ENCODE measurements around the gene MRPS33. TPM values are rescaled to one million over a fixed set of nuclear protein-coding genes. Genes with fewer than 3 reads are reported as not detected.

Gene MRPS33
- total RNA-seq, 1 experiment from 2014 or later, result 57.1 TPM

GRCh38 chr7:141014125-141014523 lies 628 bp downstream of the MRPS33 start:
- Histone ChIP-seq H3K9me2 (replicated peaks; ENCODE audit: low read length) (no peaks in the 10 kb centered on the region), H3K4me3 (ENCODE audit: low read length) (peak overlapping the region; percentile 79), H3K27me3 (ENCODE audit: low read length) (peaks cover 13% of the 10 kb centered on the region; the same call in 1 of the 2 replicates), H2AFZ (ENCODE audit: low read length) (peak overlapping the region; percentile 100), H3K9me3 (ENCODE audit: low read length) (no peaks in the 10 kb centered on the region), H4K20me1 (ENCODE audit: low read length) (no peaks in the 10 kb centered on the region), H3K79me2 (ENCODE audit: low read length) (peaks cover 28% of the 10 kb centered on the region), H3K27ac (ENCODE audit: low read length) (peak overlapping the region; percentile 43), H3K9ac (ENCODE audit: low read length) (peak overlapping the region; percentile 76), H3K36me3 (ENCODE audit: low read depth, low read length) (no peaks in the 10 kb centered on the region; the same call in 1 of the 2 replicates), H3F3A (ENCODE audit: low read length, unreplicated experiment) (peaks cover 7% of the 10 kb centered on the region), H3K4me1 (ENCODE audit: insufficient read depth, low read length) (peaks cover 16% of the 10 kb centered on the region), H3K4me2 (ENCODE audit: low read length) (peak overlapping the region; percentile 93)
- ChIA-PET CTCF (interaction anchor here (0.6 kb wide), 1 partner anchor 361 kb away, joined by 3 read pairs; no protein-coding TSS in a partner anchor), POLR2A (ENCODE audit: unreplicated experiment) (interaction anchor here (0.6 to 0.7 kb wide), 2 partner anchors 9 to 30 kb away, joined by 3 to 4 read pairs; no protein-coding TSS in a partner anchor)
- ATAC-seq (peak; percentile 5), DNase-seq (no peak)
- intact Hi-C loops (cut with micrococcal nuclease), result loop anchor here (1.0 to 5.0 kb wide), 3 partner anchors 90 to 519 kb away; partner anchors contain the start of gene BRAF
- TF ChIP-seq CTCF (conservative IDR thresholded peaks at IDR 0.05; ENCODE audit: low read depth, low read length) (no peak), EZH2phosphoT487 (IDR thresholded peaks at IDR 0.05; ENCODE audit: borderline replicate concordance, low read length) (no peak), EZH2 (IDR thresholded peaks at IDR 0.05; ENCODE audit: low read length, unreplicated experiment) (no peak)
- no TSS peak for BruUV-seq (replicated peaks)

GRCh38 chr7:141013345-141013715 lies 1.4 kb downstream of the MRPS33 start:
- no peaks in the 10 kb centered on the region for H3K9me2 ChIP-seq (replicated peaks; ENCODE audit: low read length)
- peaks cover 7% of the 10 kb centered on the region for H3F3A ChIP-seq (ENCODE audit: low read length, unreplicated experiment)
- ChIA-PET CTCF (interaction anchor here (0.6 to 1.2 kb wide), 3 partner anchors 39 to 352 kb away, joined by 3 to 6 read pairs (median 3); no protein-coding TSS in a partner anchor), POLR2A (ENCODE audit: unreplicated experiment) (no interaction called here)
- TF ChIP-seq CTCF (conservative IDR thresholded peaks at IDR 0.05; ENCODE audit: low read depth, low read length) (no peak), EZH2phosphoT487 (IDR thresholded peaks at IDR 0.05; ENCODE audit: borderline replicate concordance, low read length) (no peak), EZH2 (IDR thresholded peaks at IDR 0.05; ENCODE audit: low read length, unreplicated experiment) (no peak)
- intact Hi-C loops (cut with micrococcal nuclease), result loop anchor here (2.0 to 5.0 kb wide), 2 partner anchors 101 to 339 kb away; no protein-coding TSS in a partner anchor
- H3K4me1 ChIP-seq (ENCODE audit: insufficient read depth, low read length), result peaks cover 16% of the 10 kb centered on the region
- no peaks in the 10 kb centered on the region; the same call in 1 of the 2 replicates for H3K36me3 ChIP-seq (ENCODE audit: low read depth, low read length)
- peak overlapping the region; percentile 93 for H3K4me2 ChIP-seq (ENCODE audit: low read length)
- peak overlapping the region; percentile 79 for H3K4me3 ChIP-seq (ENCODE audit: low read length)
- 0 out of 2 replicates have a peak overlapping the region, but pooled peaks have one; percentile 6 for H3K27ac ChIP-seq (ENCODE audit: low read length)
- peak overlapping the region; percentile 76 for H3K9ac ChIP-seq (ENCODE audit: low read length)
- ATAC-seq (no peak), DNase-seq (no peak)
- H3K27me3 ChIP-seq (ENCODE audit: low read length), result peaks cover 9% of the 10 kb centered on the region; the same call in 1 of the 2 replicates
- no peaks in the 10 kb centered on the region for H3K9me3 ChIP-seq (ENCODE audit: low read length)
- BruUV-seq (replicated peaks), result no TSS peak
- H2AFZ ChIP-seq (ENCODE audit: low read length), result no peak overlapping the region
- no peaks in the 10 kb centered on the region for H4K20me1 ChIP-seq (ENCODE audit: low read length)
- peaks cover 28% of the 10 kb centered on the region for H3K79me2 ChIP-seq (ENCODE audit: low read length)

Measured in PC-3 (cell line).